A549 (cell line): ENCODE results near the gene PLAGL2.

Source experiments
- MAZ ChIP-seq: fragments of 150-350 bp; IDR thresholded peaks from 2 replicates; pipeline ENCODE4 v1.6.1; 2014; ENCODE audit warnings: antibody characterized with exemption, low read depth, low read length, borderline replicate concordance
- SMC3 ChIP-seq: fragments of >200 bp; sonication (Bioruptor Twin); formaldehyde crosslinking; IDR thresholded peaks from 3 replicates; pipeline ENCODE4 v1.6.1; 2018; ENCODE audit warnings: inconsistent platforms
- SREBF2 ChIP-seq: fragments of 450-650 bp; IDR thresholded peaks from 2 replicates; pipeline ENCODE4 v1.6.1; 2014; ENCODE audit warnings: mild to moderate bottlenecking, moderate library complexity
- TF ChIP-seq, protein P1 (sequence below): fragments of >200 bp; sonication (Bioruptor Twin); formaldehyde crosslinking; IDR thresholded peaks from 3 replicates; pipeline ENCODE4 v1.5.1; 2016
- TF ChIP-seq, protein P2 (sequence below): fragments of 150-350 bp; IDR thresholded peaks from 2 replicates; pipeline ENCODE4 v1.6.1; 2014; ENCODE audit warnings: low read depth, mild to moderate bottlenecking, low read length

DNA sequence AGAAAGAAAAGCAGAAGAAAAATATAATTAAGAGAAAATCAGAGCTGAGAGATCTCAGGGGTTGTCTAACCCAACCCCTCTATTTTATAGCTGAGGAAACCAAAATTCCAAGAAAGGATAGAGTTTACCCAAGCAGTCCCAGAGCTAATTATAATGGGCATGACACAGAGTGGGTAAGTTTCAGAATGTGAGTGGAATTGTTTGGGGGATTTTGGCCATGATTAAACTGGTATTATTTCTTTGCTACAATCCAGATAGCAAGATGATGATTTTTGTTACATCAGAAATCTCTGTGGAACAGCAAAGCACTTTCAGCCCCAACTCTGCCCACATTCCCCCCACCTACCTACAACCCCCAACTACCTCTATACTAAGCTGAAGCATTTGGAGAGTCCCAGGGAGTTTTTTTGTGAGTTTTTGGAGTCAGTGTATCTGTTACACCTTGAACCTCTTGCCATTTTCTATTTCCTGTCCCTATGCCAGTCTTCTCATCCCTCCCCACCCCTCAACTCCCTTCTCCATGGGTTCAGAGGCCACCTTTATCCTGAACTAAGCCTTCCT is 24.9 kb upstream of the PLAGL2 start:
- TF ChIP-seq, protein P1, sequence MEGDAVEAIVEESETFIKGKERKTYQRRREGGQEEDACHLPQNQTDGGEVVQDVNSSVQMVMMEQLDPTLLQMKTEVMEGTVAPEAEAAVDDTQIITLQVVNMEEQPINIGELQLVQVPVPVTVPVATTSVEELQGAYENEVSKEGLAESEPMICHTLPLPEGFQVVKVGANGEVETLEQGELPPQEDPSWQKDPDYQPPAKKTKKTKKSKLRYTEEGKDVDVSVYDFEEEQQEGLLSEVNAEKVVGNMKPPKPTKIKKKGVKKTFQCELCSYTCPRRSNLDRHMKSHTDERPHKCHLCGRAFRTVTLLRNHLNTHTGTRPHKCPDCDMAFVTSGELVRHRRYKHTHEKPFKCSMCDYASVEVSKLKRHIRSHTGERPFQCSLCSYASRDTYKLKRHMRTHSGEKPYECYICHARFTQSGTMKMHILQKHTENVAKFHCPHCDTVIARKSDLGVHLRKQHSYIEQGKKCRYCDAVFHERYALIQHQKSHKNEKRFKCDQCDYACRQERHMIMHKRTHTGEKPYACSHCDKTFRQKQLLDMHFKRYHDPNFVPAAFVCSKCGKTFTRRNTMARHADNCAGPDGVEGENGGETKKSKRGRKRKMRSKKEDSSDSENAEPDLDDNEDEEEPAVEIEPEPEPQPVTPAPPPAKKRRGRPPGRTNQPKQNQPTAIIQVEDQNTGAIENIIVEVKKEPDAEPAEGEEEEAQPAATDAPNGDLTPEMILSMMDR = no peak
- TF ChIP-seq MAZ = no peak
- TF ChIP-seq, protein P2, sequence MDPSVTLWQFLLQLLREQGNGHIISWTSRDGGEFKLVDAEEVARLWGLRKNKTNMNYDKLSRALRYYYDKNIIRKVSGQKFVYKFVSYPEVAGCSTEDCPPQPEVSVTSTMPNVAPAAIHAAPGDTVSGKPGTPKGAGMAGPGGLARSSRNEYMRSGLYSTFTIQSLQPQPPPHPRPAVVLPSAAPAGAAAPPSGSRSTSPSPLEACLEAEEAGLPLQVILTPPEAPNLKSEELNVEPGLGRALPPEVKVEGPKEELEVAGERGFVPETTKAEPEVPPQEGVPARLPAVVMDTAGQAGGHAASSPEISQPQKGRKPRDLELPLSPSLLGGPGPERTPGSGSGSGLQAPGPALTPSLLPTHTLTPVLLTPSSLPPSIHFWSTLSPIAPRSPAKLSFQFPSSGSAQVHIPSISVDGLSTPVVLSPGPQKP = no peak
- no peak for TF ChIP-seq SMC3
- TF ChIP-seq SREBF2 = no peak
